IMR-90 (cell line): ENCODE measurements around the gene SEC16B.

Source experiments
- CHD1 ChIP-seq: IDR thresholded peaks from 2 replicates; pipeline ENCODE4 v1.6.1; 2012; ENCODE audit warnings: low read depth, low read length, improper control_type of control experiment
- CTCF ChIP-seq: conservative IDR thresholded peaks from 2 replicates; pipeline ENCODE4 v1.5.1; 2012; ENCODE audit warnings: mild to moderate bottlenecking, low read depth, low read length, improper control_type of control experiment
- POLR2A ChIP-seq: IDR thresholded peaks from 2 replicates; pipeline ENCODE4 v1.6.1; 2012; ENCODE audit warnings: mild to moderate bottlenecking, low read depth, low read length
- RAD21 ChIP-seq: IDR thresholded peaks from 2 replicates; pipeline ENCODE4 v1.6.1; 2012; ENCODE audit warnings: low read length, improper control_type of control experiment

DNA sequence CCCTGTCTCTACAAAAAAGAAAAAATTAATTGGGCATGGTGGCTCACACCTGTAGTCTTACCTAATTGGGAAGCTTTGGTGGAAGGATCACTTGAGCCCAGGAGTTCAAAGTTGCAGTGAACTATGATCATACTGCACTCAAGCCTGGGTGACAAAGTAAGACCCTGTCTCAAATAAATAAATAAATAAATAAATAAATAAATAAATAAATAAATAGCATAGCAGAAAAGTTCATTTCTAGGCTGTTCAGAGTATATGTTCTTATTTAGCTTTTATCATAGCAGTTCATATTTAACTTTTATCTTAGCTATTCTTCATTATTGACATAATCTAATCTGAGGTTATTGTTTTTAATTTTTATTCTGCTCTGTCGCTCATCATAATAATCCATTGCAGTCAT is 8.7 kb upstream of the SEC16B start:
- TF ChIP-seq CTCF, result no peak
- no peak for TF ChIP-seq CHD1
- no peak for TF ChIP-seq POLR2A
- TF ChIP-seq RAD21, result no peak
